PC-9 (cell line): ENCODE measurements around the gene ATP5F1B. TPM values are rescaled to one million over a fixed set of nuclear protein-coding genes. Genes with fewer than 3 reads are reported as not detected.
A peak's percentile ranks its signal among the peaks of the same experiment; 100 is the strongest.

Experiments
- BruUV-seq: library from RNA; stranded (reverse); fragments of 400-500 nt; replicated peaks from 2 replicates; lab custom pipeline; 2021; lab: Mats Ljungman, UMichigan
- CTCF ChIA-PET: fragments of 300-600 bp; sonication (Branson Sonifier 250); formaldehyde crosslinking; loops from one replicate; lab custom pipeline; 2022; ENCODE audit warnings: antibody characterized with exemption; lab: Charles Lee
- POLR2A ChIA-PET: fragments of 300-600 bp; sonication (Branson Sonifier 250); formaldehyde crosslinking; loops from one replicate; lab custom pipeline; 2022; ENCODE audit warnings: antibody characterized with exemption; ENCODE audit not compliant: unreplicated experiment; lab: Charles Lee
- DNase-seq, 2 experiments: peaks; one replicate each; pipeline versions ENCODE4 v3.0.0 to v3.0.0-alpha.2; 2015 to 2022; ENCODE audit warnings: mixed read lengths in 1 of 2
- H2AFZ ChIP-seq: fragments of 200-600 bp; sonication (generic); 2 replicates; pipeline ENCODE4 v1.8.1; 2017; ENCODE audit warnings: antibody characterized with exemption
- H3F3A ChIP-seq: fragments of 200-600 bp; sonication (generic); 2 replicates; pipeline ENCODE4 v1.8.1; 2017; ENCODE audit warnings: antibody characterized with exemption, mild to moderate bottlenecking, low read depth; ENCODE audit not compliant: insufficient read depth
- H3K27ac ChIP-seq: fragments of 200-600 bp; sonication (generic); 2 replicates; pipeline ENCODE4 v1.6.1; 2016; ENCODE audit warnings: mixed run types
- H3K27me3 ChIP-seq: fragments of 200-600 bp; sonication (generic); 2 replicates; pipeline ENCODE4 v1.6.1; 2016; ENCODE audit warnings: low read depth, mixed run types; ENCODE audit not compliant: insufficient read depth
- H3K36me3 ChIP-seq: fragments of 200-600 bp; sonication (generic); 2 replicates; pipeline ENCODE4 v1.6.1; 2016; ENCODE audit warnings: low read depth, mixed run types
- H3K4me1 ChIP-seq: fragments of 200-600 bp; sonication (generic); replicated peaks from 2 replicates; pipeline ENCODE4 v1.6.1; 2016; ENCODE audit warnings: mixed run types; ENCODE audit not compliant: insufficient read depth
- H3K4me2 ChIP-seq: fragments of 200-600 bp; sonication (generic); 2 replicates; pipeline ENCODE4 v1.6.1; 2017; ENCODE audit warnings: mixed run types
- H3K4me3 ChIP-seq: fragments of 200-600 bp; sonication (generic); 2 replicates; pipeline ENCODE4 v1.6.1; 2016; ENCODE audit warnings: mixed run types
- H3K79me2 ChIP-seq: fragments of 200-600 bp; sonication (generic); 2 replicates; pipeline ENCODE4 v1.6.1; 2017; ENCODE audit warnings: low read depth, mixed run types
- H3K9me2 ChIP-seq: fragments of 200-600 bp; sonication (generic); 2 replicates; pipeline ENCODE4 v1.8.1; 2017; ENCODE audit warnings: mild to moderate bottlenecking; ENCODE audit not compliant: insufficient read depth
- H3K9me3 ChIP-seq: fragments of 200-600 bp; sonication (generic); 2 replicates; pipeline ENCODE4 v1.8.1; 2016; ENCODE audit warnings: low read depth; ENCODE audit not compliant: insufficient read depth
- H4K20me1 ChIP-seq: fragments of 200-600 bp; sonication (generic); 2 replicates; pipeline ENCODE4 v1.8.1; 2017; ENCODE audit not compliant: insufficient read depth
- EZH2 ChIP-seq: fragments of 200-600 bp; sonication (generic); IDR thresholded peaks from 2 replicates; pipeline ENCODE4 v1.8.0; 2017; ENCODE audit warnings: antibody characterized with exemption, low read depth
- intact Hi-C: fragments of 100-400 bp; cut with micrococcal nuclease; formaldehyde crosslinking; loops from one replicate; pipeline ENCODE4 v1.10.0; 2022; ENCODE audit not compliant: unreplicated experiment
- total RNA-seq: library from RNA; stranded (reverse); gene quantifications from 2 replicates; pipeline ENCODE4 v1.2.3, GENCODE V29; 2021
- TF ChIP-seq, protein P1 (sequence below): fragments of 200-600 bp; sonication (generic); conservative IDR thresholded peaks from 2 replicates; pipeline ENCODE4 v1.6.1; 2017; ENCODE audit warnings: mixed run types, antibody characterized with exemption, mild to moderate bottlenecking, moderate library complexity

ATP5F1B gene
- total RNA-seq, 1 experiment from 2014 or later, result 587 TPM

DNA sequence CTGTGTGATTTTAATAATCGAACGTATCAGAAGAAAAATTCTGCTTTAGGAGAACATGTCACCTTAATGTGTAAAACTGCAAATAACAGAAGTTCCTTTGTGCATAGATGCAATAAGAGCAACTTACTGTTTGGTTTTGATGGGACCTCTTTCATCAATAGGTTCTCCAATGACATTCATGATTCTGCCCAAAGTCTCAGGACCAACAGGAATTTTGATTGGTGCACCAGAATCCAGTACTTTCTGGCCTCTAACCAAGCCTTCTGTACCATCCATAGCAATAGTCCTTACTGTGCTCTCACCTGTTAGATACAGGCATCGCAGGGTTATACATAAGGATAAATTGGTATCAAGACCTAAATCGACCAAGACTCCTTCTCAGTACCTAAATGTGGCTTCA lies 1.1 kb downstream of the ATP5F1B start:
- H3K36me3 ChIP-seq, result peaks cover 37% of the 10 kb centered on the region
- peaks cover 42% of the 10 kb centered on the region for H3F3A ChIP-seq
- peaks cover 36% of the 10 kb centered on the region for H4K20me1 ChIP-seq
- no peak overlapping the region for H3K27ac ChIP-seq
- H3K79me2 ChIP-seq, result peaks cover 49% of the 10 kb centered on the region
- CTCF ChIA-PET, result no interaction called here
- no peaks in the 10 kb centered on the region for H3K27me3 ChIP-seq
- intact Hi-C loops, result no loop called here
- peak overlapping the region; percentile 94 for H3K4me3 ChIP-seq
- TF ChIP-seq, protein P1, sequence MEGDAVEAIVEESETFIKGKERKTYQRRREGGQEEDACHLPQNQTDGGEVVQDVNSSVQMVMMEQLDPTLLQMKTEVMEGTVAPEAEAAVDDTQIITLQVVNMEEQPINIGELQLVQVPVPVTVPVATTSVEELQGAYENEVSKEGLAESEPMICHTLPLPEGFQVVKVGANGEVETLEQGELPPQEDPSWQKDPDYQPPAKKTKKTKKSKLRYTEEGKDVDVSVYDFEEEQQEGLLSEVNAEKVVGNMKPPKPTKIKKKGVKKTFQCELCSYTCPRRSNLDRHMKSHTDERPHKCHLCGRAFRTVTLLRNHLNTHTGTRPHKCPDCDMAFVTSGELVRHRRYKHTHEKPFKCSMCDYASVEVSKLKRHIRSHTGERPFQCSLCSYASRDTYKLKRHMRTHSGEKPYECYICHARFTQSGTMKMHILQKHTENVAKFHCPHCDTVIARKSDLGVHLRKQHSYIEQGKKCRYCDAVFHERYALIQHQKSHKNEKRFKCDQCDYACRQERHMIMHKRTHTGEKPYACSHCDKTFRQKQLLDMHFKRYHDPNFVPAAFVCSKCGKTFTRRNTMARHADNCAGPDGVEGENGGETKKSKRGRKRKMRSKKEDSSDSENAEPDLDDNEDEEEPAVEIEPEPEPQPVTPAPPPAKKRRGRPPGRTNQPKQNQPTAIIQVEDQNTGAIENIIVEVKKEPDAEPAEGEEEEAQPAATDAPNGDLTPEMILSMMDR, result no peak
- no peak for TF ChIP-seq EZH2
- H3K4me2 ChIP-seq, result peak overlapping the region; percentile 89
- no peak for DNase-seq
- H3K9me2 ChIP-seq, result no peaks in the 10 kb centered on the region
- H3K4me1 ChIP-seq, result peaks cover 18% of the 10 kb centered on the region
- no peaks in the 10 kb centered on the region for H3K9me3 ChIP-seq
- POLR2A ChIA-PET, result no interaction called here
- no peak overlapping the region for H2AFZ ChIP-seq
- BruUV-seq, result no TSS peak

GRCh38 chr12:56641219-56641618 lies 4.6 kb downstream of the ATP5F1B start:
- Histone ChIP-seq H3K27ac (no peak overlapping the region), H3K9me3 (no peaks in the 10 kb centered on the region), H3K4me1 (peaks cover 14% of the 10 kb centered on the region), H2AFZ (no peak overlapping the region), H3K27me3 (no peaks in the 10 kb centered on the region), H4K20me1 (peaks cover 39% of the 10 kb centered on the region), H3K36me3 (peaks cover 52% of the 10 kb centered on the region), H3K79me2 (peaks cover 53% of the 10 kb centered on the region), H3K4me3 (no peak overlapping the region), H3K4me2 (no peak overlapping the region), H3F3A (peaks cover 71% of the 10 kb centered on the region), H3K9me2 (no peaks in the 10 kb centered on the region)
- TF ChIP-seq, protein P1, result no peak
- TF ChIP-seq EZH2, result no peak
- no TSS peak for BruUV-seq
- intact Hi-C loops, result no loop called here
- ChIA-PET POLR2A (no interaction called here), CTCF (no interaction called here)
- DNase-seq, result no peak

GRCh38 chr12:56637621-56638020 lies 8.2 kb downstream of the ATP5F1B start:
- H3K36me3 ChIP-seq, result peaks cover 30% of the 10 kb centered on the region
- no TSS peak for BruUV-seq
- peaks cover 53% of the 10 kb centered on the region for H3K79me2 ChIP-seq
- H3K4me1 ChIP-seq, result peaks cover 18% of the 10 kb centered on the region
- no peak overlapping the region for H3K4me3 ChIP-seq
- no peak for DNase-seq
- ChIA-PET POLR2A (no interaction called here), CTCF (interaction anchor here (0.6 kb wide), 1 partner anchor 474 kb away, joined by 3 read pairs; no protein-coding TSS in a partner anchor)
- H2AFZ ChIP-seq, result no peak overlapping the region
- no peak overlapping the region for H3K4me2 ChIP-seq
- H4K20me1 ChIP-seq, result peaks cover 17% of the 10 kb centered on the region
- TF ChIP-seq EZH2, result no peak
- TF ChIP-seq, protein P1, result no peak
- H3K9me2 ChIP-seq, result no peaks in the 10 kb centered on the region
- peak overlapping the region; percentile 33 for H3K27ac ChIP-seq
- no peaks in the 10 kb centered on the region for H3K27me3 ChIP-seq
- no peaks in the 10 kb centered on the region for H3K9me3 ChIP-seq
- intact Hi-C loops, result loop anchor here (2.0 to 10.0 kb wide), 7 partner anchors 51 to 900 kb away; partner anchors contain the start of genes ESYT1, NAB2, NACA and PTGES3
- H3F3A ChIP-seq, result peaks cover 70% of the 10 kb centered on the region
